Measurements from ENCODE around the gene ARNT2.

The ARNT2 gene

GRCh38 chr15:80507131-80507530 lies 102.9 kb downstream of the ARNT2 start:
- Histone ChIP-seq H4K91ac (ENCODE audit: low read depth, low read length, poor library complexity) (no peak overlapping the region), H2BK12ac (ENCODE audit: low read length) (no peak overlapping the region), H3K9me3 (replicated peaks in 1 of 2; ENCODE audit: control insufficient read depth in 2 of 2, insufficient read depth in 1 of 2, low read depth in 1 of 2, low read length in 2 of 2) (peaks cover 2 to 16% of the 10 kb centered on the region in 2 donors), H3K23ac (ENCODE audit: low read depth, low read length, poor library complexity) (no peak overlapping the region), H3K27ac (replicated peaks; ENCODE audit: low read length) (no peak overlapping the region), H3K36me3 (replicated peaks in 1 of 2; ENCODE audit: control insufficient read depth in 2 of 2, insufficient read depth in 2 of 2, low read length in 2 of 2) (peaks cover 12 to 83% of the 10 kb centered on the region in 2 donors), H3K4ac (ENCODE audit: low read length) (no peak overlapping the region), H3K18ac (ENCODE audit: low read length) (no peak overlapping the region), H2AFZ (ENCODE audit: low read length) (no peak overlapping the region), H2AK5ac (ENCODE audit: low read depth, low read length) (no peak overlapping the region), H3K4me2 (ENCODE audit: insufficient read depth, low read length, poor library complexity, severe bottlenecking) (no peak overlapping the region), H4K8ac (ENCODE audit: low read depth, low read length) (no peak overlapping the region), H3K14ac (ENCODE audit: low read length) (peak overlapping the region; percentile 22), H3K4me3 (ENCODE audit: low read length in 2 of 2) (no peak overlapping the region), H2BK5ac (ENCODE audit: low read length) (no peak overlapping the region), H3K9ac (ENCODE audit: low read depth, low read length, poor library complexity) (no peak overlapping the region), H2BK15ac (ENCODE audit: low read length) (no peak overlapping the region), H2BK120ac (ENCODE audit: low read depth, low read length) (no peak overlapping the region), H3K79me1 (ENCODE audit: low read depth, low read length) (no peaks in the 10 kb centered on the region), H3K27me3 (ENCODE audit: control insufficient read depth in 3 of 3, insufficient read depth in 3 of 3, low read depth in 1 of 3, low read length in 3 of 3) (no peaks in the 10 kb centered on the region), H3K4me1 (ENCODE audit: control insufficient read depth in 2 of 2, insufficient read depth in 1 of 2, low read depth in 1 of 2, low read length in 2 of 2) (peaks cover 0 to 1% of the 10 kb centered on the region in 2 donors)
- no peak for DNase-seq (ENCODE audit: low spot score)
- WGBS, 2 donors (ENCODE audit: extremely low coverage in 2 of 2, insufficient read length in 2 of 2, insufficient replicate concordance in 1 of 2), result no CpG with 5 or more reads among the region's 5 CpGs

DNA sequence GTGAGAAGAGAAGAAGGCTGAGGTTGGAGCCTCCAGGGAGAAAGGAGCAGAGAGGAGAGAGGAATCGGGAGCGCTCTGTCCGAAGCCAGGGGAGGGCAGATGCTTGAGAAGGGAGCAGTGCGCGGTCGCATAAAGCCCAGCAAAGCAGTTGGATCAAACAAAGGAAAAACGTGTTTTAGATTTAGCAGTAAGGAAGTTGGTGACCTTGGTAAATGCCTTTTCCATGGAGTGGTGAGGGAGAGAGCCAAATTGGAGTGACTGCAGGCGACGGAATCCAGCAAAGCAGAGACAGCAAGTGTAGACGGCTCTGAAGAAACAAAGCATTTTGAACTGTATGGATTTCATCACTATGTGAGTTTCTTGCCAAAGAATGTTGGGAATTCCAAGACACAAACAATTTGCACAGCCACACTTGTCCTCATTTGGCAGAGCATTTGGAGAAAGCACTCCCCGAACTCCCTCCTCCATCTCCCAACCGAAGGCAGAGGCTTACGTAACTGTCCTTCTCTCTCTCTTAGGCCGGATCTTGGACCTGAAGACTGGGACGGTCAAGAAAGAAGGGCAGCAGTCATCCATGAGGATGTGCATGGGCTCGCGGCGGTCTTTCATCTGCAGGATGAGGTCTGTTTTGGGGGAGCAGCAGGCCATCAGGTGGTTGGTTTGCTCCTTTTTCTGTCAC lies 103.6 kb downstream of the ARNT2 start:
- Histone ChIP-seq H3K79me1 (ENCODE audit: low read depth, low read length) (no peaks in the 10 kb centered on the region), H3K27me3 (ENCODE audit: control insufficient read depth in 3 of 3, insufficient read depth in 3 of 3, low read depth in 1 of 3, low read length in 3 of 3) (no peaks in the 10 kb centered on the region), H3K14ac (ENCODE audit: low read length) (no peak overlapping the region), H2AK5ac (ENCODE audit: low read depth, low read length) (no peak overlapping the region), H3K4ac (ENCODE audit: low read length) (no peak overlapping the region), H3K9ac (ENCODE audit: low read depth, low read length, poor library complexity) (no peak overlapping the region), H2BK5ac (ENCODE audit: low read length) (no peak overlapping the region), H2BK12ac (ENCODE audit: low read length) (no peak overlapping the region), H3K27ac (replicated peaks; ENCODE audit: low read length) (no peak overlapping the region), H4K8ac (ENCODE audit: low read depth, low read length) (no peak overlapping the region), H3K23ac (ENCODE audit: low read depth, low read length, poor library complexity) (no peak overlapping the region), H3K9me3 (replicated peaks in 1 of 2; ENCODE audit: control insufficient read depth in 2 of 2, insufficient read depth in 1 of 2, low read depth in 1 of 2, low read length in 2 of 2) (peaks cover 2 to 16% of the 10 kb centered on the region in 2 donors), H3K4me3 (ENCODE audit: low read length in 2 of 2) (no peak overlapping the region), H3K4me2 (ENCODE audit: insufficient read depth, low read length, poor library complexity, severe bottlenecking) (no peak overlapping the region), H2BK15ac (ENCODE audit: low read length) (no peak overlapping the region), H3K4me1 (ENCODE audit: control insufficient read depth in 2 of 2, insufficient read depth in 1 of 2, low read depth in 1 of 2, low read length in 2 of 2) (peaks cover 0 to 1% of the 10 kb centered on the region in 2 donors), H3K36me3 (replicated peaks in 1 of 2; ENCODE audit: control insufficient read depth in 2 of 2, insufficient read depth in 2 of 2, low read length in 2 of 2) (peaks cover 12 to 85% of the 10 kb centered on the region in 2 donors), H2AFZ (ENCODE audit: low read length) (no peak overlapping the region), H4K91ac (ENCODE audit: low read depth, low read length, poor library complexity) (no peak overlapping the region), H2BK120ac (ENCODE audit: low read depth, low read length) (no peak overlapping the region), H3K18ac (ENCODE audit: low read length) (no peak overlapping the region)
- no CpG with 5 or more reads among the region's 18 CpGs for WGBS, 2 donors (ENCODE audit: extremely low coverage in 2 of 2, insufficient read length in 2 of 2, insufficient replicate concordance in 1 of 2)
- no peak for DNase-seq (ENCODE audit: low spot score)

DNA sequence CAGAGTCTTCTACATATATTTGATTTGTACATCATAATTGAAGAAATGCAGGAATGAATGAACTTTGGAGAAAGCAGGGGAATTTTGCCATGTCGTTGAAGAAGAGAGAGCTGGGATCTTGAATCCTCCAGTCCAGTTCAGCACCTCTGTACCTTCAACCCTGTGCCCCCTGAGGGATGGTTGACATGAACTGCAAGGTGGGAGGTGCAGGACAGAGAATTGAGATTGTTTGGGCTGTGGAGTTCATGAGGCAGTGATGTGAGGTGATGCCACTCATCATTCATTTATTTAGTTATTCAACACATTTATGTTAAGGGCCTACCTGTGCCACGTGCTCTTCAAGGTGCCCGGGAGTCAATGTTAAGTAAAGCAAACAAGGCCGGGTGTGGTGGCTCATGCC lies 104.6 kb downstream of the ARNT2 start:
- Histone ChIP-seq H4K8ac (ENCODE audit: low read depth, low read length) (no peak overlapping the region), H2AFZ (ENCODE audit: low read length) (no peak overlapping the region), H3K4me1 (ENCODE audit: control insufficient read depth in 2 of 2, insufficient read depth in 1 of 2, low read depth in 1 of 2, low read length in 2 of 2) (peaks cover 0 to under 1% of the 10 kb centered on the region in 2 donors), H4K91ac (ENCODE audit: low read depth, low read length, poor library complexity) (no peak overlapping the region), H2BK120ac (ENCODE audit: low read depth, low read length) (no peak overlapping the region), H3K4me2 (ENCODE audit: insufficient read depth, low read length, poor library complexity, severe bottlenecking) (no peak overlapping the region), H2AK5ac (ENCODE audit: low read depth, low read length) (no peak overlapping the region), H3K14ac (ENCODE audit: low read length) (no peak overlapping the region), H2BK12ac (ENCODE audit: low read length) (no peak overlapping the region), H3K18ac (ENCODE audit: low read length) (no peak overlapping the region), H3K27me3 (ENCODE audit: control insufficient read depth in 3 of 3, insufficient read depth in 3 of 3, low read depth in 1 of 3, low read length in 3 of 3) (no peaks in the 10 kb centered on the region), H3K27ac (replicated peaks; ENCODE audit: low read length) (no peak overlapping the region), H2BK15ac (ENCODE audit: low read length) (no peak overlapping the region), H3K9me3 (replicated peaks in 1 of 2; ENCODE audit: control insufficient read depth in 2 of 2, insufficient read depth in 1 of 2, low read depth in 1 of 2, low read length in 2 of 2) (peaks cover under 1 to 16% of the 10 kb centered on the region in 2 donors), H3K36me3 (replicated peaks in 1 of 2; ENCODE audit: control insufficient read depth in 2 of 2, insufficient read depth in 2 of 2, low read length in 2 of 2) (peaks cover 12 to 85% of the 10 kb centered on the region in 2 donors), H3K4ac (ENCODE audit: low read length) (no peak overlapping the region), H3K23ac (ENCODE audit: low read depth, low read length, poor library complexity) (no peak overlapping the region), H3K4me3 (ENCODE audit: low read length in 2 of 2) (no peak overlapping the region), H3K9ac (ENCODE audit: low read depth, low read length, poor library complexity) (no peak overlapping the region), H3K79me1 (ENCODE audit: low read depth, low read length) (no peaks in the 10 kb centered on the region), H2BK5ac (ENCODE audit: low read length) (no peak overlapping the region)
- WGBS, 2 donors (ENCODE audit: extremely low coverage in 2 of 2, insufficient read length in 2 of 2, insufficient replicate concordance in 1 of 2), result no CpG with 5 or more reads among the region's 4 CpGs
- DNase-seq (ENCODE audit: low spot score), result no peak

DNA sequence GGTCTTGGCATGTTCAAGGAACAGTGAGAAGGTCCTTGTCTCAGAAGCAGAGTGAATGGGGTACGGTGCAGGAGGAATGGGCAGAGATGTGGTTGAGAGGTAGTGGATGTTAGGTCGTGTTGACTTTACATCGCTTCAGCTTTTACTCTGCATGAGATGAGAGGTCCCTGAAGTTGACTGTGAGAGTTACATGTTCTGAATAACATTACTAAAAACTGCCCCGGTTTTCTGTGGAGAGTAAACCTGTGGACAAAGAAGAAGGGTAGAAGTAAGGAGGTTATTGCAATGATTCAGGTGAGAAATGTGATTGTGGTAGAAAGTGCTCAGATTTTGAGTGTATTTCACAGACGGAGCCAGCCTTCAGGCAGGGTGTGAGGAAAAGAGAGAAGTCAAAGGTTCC lies 105.6 kb downstream of the ARNT2 start:
- Histone ChIP-seq H3K18ac (ENCODE audit: low read length) (no peak overlapping the region), H3K36me3 (replicated peaks in 1 of 2; ENCODE audit: control insufficient read depth in 2 of 2, insufficient read depth in 2 of 2, low read length in 2 of 2) (peaks cover 14 to 88% of the 10 kb centered on the region in 2 donors), H4K8ac (ENCODE audit: low read depth, low read length) (no peak overlapping the region), H2AK5ac (ENCODE audit: low read depth, low read length) (no peak overlapping the region), H3K27me3 (ENCODE audit: control insufficient read depth in 3 of 3, insufficient read depth in 3 of 3, low read depth in 1 of 3, low read length in 3 of 3) (no peaks in the 10 kb centered on the region), H3K27ac (replicated peaks; ENCODE audit: low read length) (no peak overlapping the region), H3K4me3 (ENCODE audit: low read length in 2 of 2) (no peak overlapping the region), H3K4ac (ENCODE audit: low read length) (no peak overlapping the region), H2BK12ac (ENCODE audit: low read length) (no peak overlapping the region), H3K4me1 (ENCODE audit: control insufficient read depth in 2 of 2, insufficient read depth in 1 of 2, low read depth in 1 of 2, low read length in 2 of 2) (no peaks in the 10 kb centered on the region), H2BK5ac (ENCODE audit: low read length) (no peak overlapping the region), H3K9ac (ENCODE audit: low read depth, low read length, poor library complexity) (no peak overlapping the region), H3K9me3 (replicated peaks in 1 of 2; ENCODE audit: control insufficient read depth in 2 of 2, insufficient read depth in 1 of 2, low read depth in 1 of 2, low read length in 2 of 2) (peaks cover 0 to 14% of the 10 kb centered on the region in 2 donors), H4K91ac (ENCODE audit: low read depth, low read length, poor library complexity) (no peak overlapping the region), H2BK120ac (ENCODE audit: low read depth, low read length) (no peak overlapping the region), H3K79me1 (ENCODE audit: low read depth, low read length) (no peaks in the 10 kb centered on the region), H3K23ac (ENCODE audit: low read depth, low read length, poor library complexity) (no peak overlapping the region), H2BK15ac (ENCODE audit: low read length) (no peak overlapping the region), H2AFZ (ENCODE audit: low read length) (no peak overlapping the region), H3K14ac (ENCODE audit: low read length) (no peak overlapping the region), H3K4me2 (ENCODE audit: insufficient read depth, low read length, poor library complexity, severe bottlenecking) (no peak overlapping the region)
- no CpG with 5 or more reads among the region's 5 CpGs for WGBS, 2 donors (ENCODE audit: extremely low coverage in 2 of 2, insufficient read length in 2 of 2, insufficient replicate concordance in 1 of 2)
- no peak for DNase-seq (ENCODE audit: low spot score)

Measured in neuronal stem cell (in vitro differentiated cells).